Heart left ventricle (tissue), 13 donors: Measurements from ENCODE around the gene FCSK.

Experiments
- CTCF ChIP-seq, 12 donors: fragments of 200-600 bp; sonication (generic) in 4 of 12; IDR thresholded peaks; one replicate each; pipeline versions ENCODE4 v1.5.0 to v1.8.0; 2018 to 2022; ENCODE audit warnings: antibody characterized with exemption in 12 of 12, mild to moderate bottlenecking in 5 of 12
- POLR2A ChIP-seq, 2 donors: fragments of 450-650 bp; IDR thresholded peaks; one replicate each; pipeline ENCODE4 v1.6.1; 2017; ENCODE audit warnings: antibody characterized with exemption in 2 of 2, mild to moderate bottlenecking in 2 of 2, moderate library complexity in 2 of 2
- donor health status: ischemic (EF 13 %, LVEDD 7.1; RV severe dilation, severe dysfunction).
- donor health status: DM: no; HTN: yes; CAD: no.
- donor health status: DM: no; HTN: no; CAD: no.
- donor health status: ischemic (EF 25% LVEDD 6.9; RV normal size, moderate dysfunction).
- donor health status: ischemic (EF 25% LVEDD 5.7; RV mildly dilated, moderate dysfunction).
- donor health status: ischemic (EF 35%, LVEDD 5.7; RV mildly dilated, moderate dysfunction).
- donor health status: nonischemic (EF 11% LVEDD 7.7; RV severe dilation, severe dysfunction).
- donor health status: DM: yes; HTN: yes; CAD: no.
- donor health status: PGD.
- donor health status: ischemic (EF 29% LVEDD 5.4; RV normal size, mild dysfunction).
- donor health status: nonischemic (EF 23%, LVEDD 6.1; RV moderate dilation, normal function).

- TF ChIP-seq CTCF (IDR thresholded peaks at IDR 0.05): no peak
- no peak for TF ChIP-seq POLR2A (IDR thresholded peaks at IDR 0.05)
Observed at GRCh38 chr16:70493802-70494201, 39.4 kb downstream of the FCSK start.
